Measurements from ENCODE around the gene SLC9B2. TPM values are rescaled to one million over a fixed set of nuclear protein-coding genes. Genes with fewer than 3 reads are reported as not detected.
A peak's percentile ranks its signal among the peaks of the same experiment; 100 is the strongest.

The SLC9B2 gene
- total and polyA plus RNA-seq, 7 donors: 2.7 to 8.6 (median 4.2) TPM

- peak; percentile 78 to 83 for DNase-seq
- Histone ChIP-seq H3K27ac (peak overlapping the region; percentile 90), H3K4me1 (no peaks in the 10 kb centered on the region), H3K4me3 (peak overlapping the region; percentile 76), H3K36me3 (ENCODE audit: insufficient read depth in 1 of 2, low read depth in 1 of 2) (peaks cover 0 to 18% of the 10 kb centered on the region in 2 donors), H3K27me3 (ENCODE audit: insufficient read depth in 3 of 3, low read length in 2 of 3) (no peaks in the 10 kb centered on the region), H3K9me3 (no peaks in the 10 kb centered on the region)
- ATAC-seq: peak; percentile 89 to 92 (median 90)
- 0 to 1% (median 1%) methylated on average over 65 to 82 of the region's 82 CpGs for WGBS, 3 donors
- no peak for TF ChIP-seq CTCF (IDR thresholded peaks at IDR 0.05)
- intact Hi-C loops (cut with DNase I): no loop called here
These were observed 441 bp downstream of the SLC9B2 start for GRCh38 chr4:103075894-103076746.

- Histone ChIP-seq H3K36me3 (ENCODE audit: insufficient read depth in 1 of 2, low read depth in 1 of 2) (peaks cover 0 to 12% of the 10 kb centered on the region in 2 donors), H3K9me3 (no peaks in the 10 kb centered on the region), H3K27me3 (ENCODE audit: insufficient read depth in 3 of 3, low read length in 2 of 3) (no peaks in the 10 kb centered on the region), H3K4me1 (no peaks in the 10 kb centered on the region), H3K27ac (peak overlapping the region; percentile 90), H3K4me3 (peak overlapping the region; percentile 76)
- no peak for TF ChIP-seq CTCF (IDR thresholded peaks at IDR 0.05)
- intact Hi-C loops (cut with DNase I): no loop called here
- peak in 2 of 4 donors; percentile 22 to 29 for ATAC-seq
- no peak for DNase-seq
- WGBS, 3 donors: 9 to 19% (median 13%) methylated on average over 4 of the region's 4 CpGs
These were observed 1.1 kb downstream of the SLC9B2 start for GRCh38 chr4:103075435-103075893.

DNA sequence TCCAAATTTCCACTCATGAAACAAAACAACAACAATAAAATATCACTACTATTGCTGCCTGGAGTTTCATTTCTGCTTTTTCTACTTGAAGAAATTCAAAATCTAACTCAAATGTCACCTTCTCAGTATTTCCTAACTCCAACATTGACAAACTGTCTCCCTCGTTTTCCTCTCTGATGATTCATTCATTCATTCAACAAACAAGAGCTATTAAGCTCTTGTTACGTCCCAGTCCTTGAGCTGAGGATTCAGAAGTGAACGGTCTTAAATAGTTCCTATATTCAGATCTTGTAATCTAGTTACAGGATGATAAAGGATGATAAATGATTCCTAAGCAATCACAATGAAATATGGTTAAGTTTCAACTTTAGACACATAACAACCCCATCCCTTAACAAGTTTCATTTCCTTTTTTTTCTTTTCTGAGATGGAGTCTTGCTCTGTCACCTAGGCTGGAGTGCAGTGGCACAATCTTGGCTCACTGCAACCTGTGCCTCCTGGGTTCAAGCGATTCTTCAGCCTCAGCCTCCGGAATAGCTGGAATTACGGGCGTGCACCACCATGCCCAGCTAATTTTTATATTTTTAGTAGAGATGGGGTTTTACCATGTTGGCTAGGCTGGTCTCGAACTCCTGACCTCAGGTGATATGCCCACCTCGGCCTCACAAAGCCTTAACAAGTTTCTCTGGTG, 1.7 kb downstream of the SLC9B2 start:
- no peak for ATAC-seq
- peak overlapping the region; percentile 76 for H3K4me3 ChIP-seq

DNA sequence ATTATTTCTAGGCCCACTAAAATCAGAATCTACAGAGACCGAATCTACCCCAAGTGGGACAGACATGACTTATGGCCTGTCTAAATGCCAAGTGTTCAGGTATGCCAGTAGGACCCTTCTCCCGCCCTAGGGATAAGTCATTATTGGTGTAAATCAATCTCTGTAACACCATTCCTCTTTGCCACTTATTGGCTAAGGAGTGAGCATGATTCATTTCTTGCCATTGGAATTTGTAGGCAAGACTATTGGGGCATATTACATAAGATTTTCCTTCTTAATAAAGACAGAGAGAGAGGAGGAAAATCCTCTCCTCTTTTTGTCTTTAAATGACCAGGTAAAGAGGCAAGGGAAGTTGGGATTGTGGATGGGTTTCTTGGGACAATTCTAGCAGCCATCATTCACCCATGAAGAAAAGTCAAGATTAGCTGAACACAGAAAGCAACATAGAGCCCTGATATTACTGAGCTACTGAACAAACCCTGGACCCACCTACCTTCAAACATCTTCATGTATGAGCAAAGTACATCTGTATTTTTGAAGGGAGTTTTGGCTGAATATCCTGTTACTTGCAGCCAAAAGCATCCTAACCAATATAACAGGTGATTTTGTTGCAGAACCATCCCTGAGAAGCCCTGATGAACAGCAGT, 2.6 kb downstream of the SLC9B2 start:
- H3K4me1 ChIP-seq: no peaks in the 10 kb centered on the region
- intact Hi-C loops (cut with DNase I): no loop called here
- H3K9me3 ChIP-seq: no peaks in the 10 kb centered on the region
- H3K27me3 ChIP-seq (ENCODE audit: insufficient read depth in 3 of 3, low read length in 2 of 3): no peaks in the 10 kb centered on the region
- TF ChIP-seq CTCF (IDR thresholded peaks at IDR 0.05): no peak
- WGBS, 3 donors: 90 to 96% (median 96%) methylated on average over 2 of the region's 2 CpGs
- H3K36me3 ChIP-seq (ENCODE audit: insufficient read depth in 1 of 2, low read depth in 1 of 2): no peaks in the 10 kb centered on the region
- no peak overlapping the region for H3K27ac ChIP-seq
- DNase-seq: no peak
- H3K4me3 ChIP-seq: no peak overlapping the region
- ATAC-seq: no peak

More for the DNA sequence above, 1.7 kb downstream of the SLC9B2 start:
- H3K4me1 ChIP-seq: no peaks in the 10 kb centered on the region
- no peak overlapping the region for H3K27ac ChIP-seq
- 84 to 92% (median 90%) methylated on average over 9 of the region's 9 CpGs for WGBS, 3 donors
- no peak for DNase-seq
- intact Hi-C loops (cut with DNase I): no loop called here
- no peak for TF ChIP-seq CTCF (IDR thresholded peaks at IDR 0.05)
- H3K36me3 ChIP-seq (ENCODE audit: insufficient read depth in 1 of 2, low read depth in 1 of 2): peaks cover 0 to 8% of the 10 kb centered on the region in 2 donors
- no peaks in the 10 kb centered on the region for H3K9me3 ChIP-seq
- H3K27me3 ChIP-seq (ENCODE audit: insufficient read depth in 3 of 3, low read length in 2 of 3): no peaks in the 10 kb centered on the region

All from psoas muscle (tissue), 8 donors.